Osteoblast (primary cell): ENCODE results near the gene B3GNT8. TPM values are rescaled to one million over a fixed set of nuclear protein-coding genes. Genes with fewer than 3 reads are reported as not detected.
"Not testable (repeated sequence)": the region's sequence is repeated elsewhere in the genome, so short reads cannot be mapped to it uniquely, and the experiment has no call there.

Source experiments
- DNase-seq: peaks from one replicate; pipeline ENCODE4 v3.0.0; 2011; ENCODE audit warnings: low spot score, mixed read lengths; ENCODE audit not compliant: insufficient read length; ENCODE audit errors: missing footprints
- H2AFZ ChIP-seq: 2 replicates; pipeline ENCODE4 v1.6.0; 2011; ENCODE audit warnings: mild to moderate bottlenecking, low read length
- H3K27ac ChIP-seq: 2 replicates; pipeline ENCODE4 v1.5.1; 2011; ENCODE audit warnings: mild to moderate bottlenecking, low read depth, low read length, moderate library complexity
- H3K27me3 ChIP-seq: 2 replicates; pipeline ENCODE4 v1.6.0; 2012; ENCODE audit warnings: mild to moderate bottlenecking, control low read depth, inconsistent platforms, low read length, moderate library complexity; ENCODE audit not compliant: insufficient read depth
- H3K36me3 ChIP-seq: 2 replicates; pipeline ENCODE4 v1.5.1; 2011; ENCODE audit warnings: mild to moderate bottlenecking, low read length, control low read depth, moderate library complexity; ENCODE audit not compliant: insufficient read depth
- H3K4me1 ChIP-seq: 2 replicates; pipeline ENCODE4 v1.5.1; 2011; ENCODE audit warnings: mild to moderate bottlenecking, low read length, control low read depth, moderate library complexity; ENCODE audit not compliant: insufficient read depth
- H3K4me2 ChIP-seq: 2 replicates; pipeline ENCODE4 v1.6.0; 2011; ENCODE audit warnings: mild to moderate bottlenecking, low read length; ENCODE audit not compliant: insufficient read depth
- H3K4me3 ChIP-seq: fragments of 200-600 bp; sonication (generic); 3 replicates; pipeline ENCODE4 v1.5.1; 2012; ENCODE audit warnings: mild to moderate bottlenecking, low read length, inconsistent platforms; ENCODE audit not compliant: insufficient read depth
- H3K79me2 ChIP-seq: 2 replicates; pipeline ENCODE4 v1.6.0; 2012; ENCODE audit warnings: mild to moderate bottlenecking, low read length, control low read depth, inconsistent platforms; ENCODE audit not compliant: insufficient read depth
- H3K9me3 ChIP-seq: 2 replicates; pipeline ENCODE4 v1.5.1; 2011; ENCODE audit warnings: low read depth, low read length, control low read depth
- H4K20me1 ChIP-seq: 2 replicates; pipeline ENCODE4 v1.6.0; 2012; ENCODE audit warnings: mild to moderate bottlenecking, low read length, control low read depth; ENCODE audit not compliant: insufficient read depth
- CTCF ChIP-seq: IDR thresholded peaks from 2 replicates; pipeline ENCODE4 v1.5.1; 2011; ENCODE audit warnings: mild to moderate bottlenecking, low read depth, low read length, moderate library complexity; ENCODE audit errors: extremely low read depth
- total RNA-seq: library from RNA; depleted of rRNA; stranded (reverse); fragments of >200 nt; gene quantifications from 2 replicates; pipeline ENCODE4 v1.2.3, GENCODE V29; 2012

The B3GNT8 gene
- 0.59 and 0.72 TPM in 2 replicates for total RNA-seq

- H3K9me3 ChIP-seq: no peaks in the 10 kb centered on the region
- peaks cover 7% of the 10 kb centered on the region for H4K20me1 ChIP-seq
- peak within 1 kb of the TSS; percentile 55 for H3K4me2 ChIP-seq
- H3K79me2 ChIP-seq: no peaks in the 10 kb centered on the region
- H3K36me3 ChIP-seq: peaks cover 12% of the 10 kb centered on the region
- no peaks in the 10 kb centered on the region for H3K27me3 ChIP-seq
- peak within 1 kb of the TSS; percentile 42 for H3K4me3 ChIP-seq
- H2AFZ ChIP-seq: no peak within 1 kb of the TSS
- TF ChIP-seq CTCF: no peak
- no peak within 1 kb of the TSS for H3K27ac ChIP-seq
- H3K4me1 ChIP-seq: peaks cover 4% of the 10 kb centered on the region
- DNase-seq: peak; percentile 86
These were observed at the start of gene B3GNT8 for GRCh38 chr19:41426952-41427646. TSS of gene B3GNT8 (minus strand) at chr19:41427374. CDS start at chr19:41426778, 596 bp downstream.

- H3K4me2 ChIP-seq: no peak overlapping the region
- TF ChIP-seq CTCF: no peak
- H3K27me3 ChIP-seq: no peaks in the 10 kb centered on the region
- no peaks in the 10 kb centered on the region for H3K9me3 ChIP-seq
- H3K36me3 ChIP-seq: no peaks in the 10 kb centered on the region
- no peak overlapping the region for H2AFZ ChIP-seq
- H3K27ac ChIP-seq: no peak overlapping the region
- no peaks in the 10 kb centered on the region for H4K20me1 ChIP-seq
- no peaks in the 10 kb centered on the region for H3K79me2 ChIP-seq
- no peaks in the 10 kb centered on the region for H3K4me1 ChIP-seq
- no peak overlapping the region for H3K4me3 ChIP-seq
- DNase-seq: no peak
These were observed 49.4 kb upstream of the B3GNT8 start for GRCh38 chr19:41476583-41476982.

- DNase-seq, H3K79me2 ChIP-seq, H3K4me3 ChIP-seq, H3K27ac ChIP-seq, H2AFZ ChIP-seq, H3K4me1 ChIP-seq, H3K4me2 ChIP-seq, H3K9me3 ChIP-seq, H3K36me3 ChIP-seq, H4K20me1 ChIP-seq: not testable (repeated sequence)
- peaks cover 12% of the 10 kb centered on the region for H3K27me3 ChIP-seq
These were observed 36.4 kb upstream of the B3GNT8 start for GRCh38 chr19:41463257-41464256.

GRCh38 chr19:41462497-41462896 lies 35.3 kb upstream of the B3GNT8 start:
- no peak for TF ChIP-seq CTCF
- no peak overlapping the region for H3K4me3 ChIP-seq
- H2AFZ ChIP-seq: no peak overlapping the region
- no peaks in the 10 kb centered on the region for H4K20me1 ChIP-seq
- H3K36me3 ChIP-seq: no peaks in the 10 kb centered on the region
- no peak overlapping the region for H3K4me2 ChIP-seq
- H3K27ac ChIP-seq: no peak overlapping the region
- no peak for DNase-seq
- H3K9me3 ChIP-seq: no peaks in the 10 kb centered on the region
- no peaks in the 10 kb centered on the region for H3K79me2 ChIP-seq
- no peaks in the 10 kb centered on the region for H3K4me1 ChIP-seq
- H3K27me3 ChIP-seq: peaks cover 16% of the 10 kb centered on the region
